ENCODE data around the gene RAB5IF. TPM values are rescaled to one million over a fixed set of nuclear protein-coding genes. Genes with fewer than 3 reads are reported as not detected.

Gene RAB5IF
- total and polyA plus RNA-seq, 2 of the 8 experiments (the other 6 are each of a cell fraction or from before 2014, with no cell fraction given), result 95.5 to 148 TPM

- TF ChIP-seq TBP (IDR thresholded peaks at IDR 0.05; ENCODE audit: low read depth, low read length) (peak; percentile 88), TEAD4 (IDR thresholded peaks at IDR 0.05; ENCODE audit: low read depth, low read length) (no peak; the same call in 1 of the 2 replicates), JUND (IDR thresholded peaks at IDR 0.05; ENCODE audit: low read length) (peak; percentile 93), FOSL1 (IDR thresholded peaks at IDR 0.05; ENCODE audit: insufficient read depth, low read depth, low read length) (peak; percentile 77; the same call in 1 of the 2 replicates), CHD2 (IDR thresholded peaks at IDR 0.05; ENCODE audit: low read length) (peak; percentile 59), YY1 (IDR thresholded peaks at IDR 0.05; ENCODE audit: low read depth, low read length) (no peak), POLR2A (IDR thresholded peaks at IDR 0.05; ENCODE audit: control extremely low read depth in 1 of 2, low read depth in 2 of 2, low read length in 2 of 2) (peak; percentile 66 to 90)
- TF ChIP-seq, protein P1, sequence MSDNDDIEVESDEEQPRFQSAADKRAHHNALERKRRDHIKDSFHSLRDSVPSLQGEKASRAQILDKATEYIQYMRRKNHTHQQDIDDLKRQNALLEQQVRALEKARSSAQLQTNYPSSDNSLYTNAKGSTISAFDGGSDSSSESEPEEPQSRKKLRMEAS (IDR thresholded peaks at IDR 0.05), result peak; percentile 88
- TF ChIP-seq, protein P2, sequence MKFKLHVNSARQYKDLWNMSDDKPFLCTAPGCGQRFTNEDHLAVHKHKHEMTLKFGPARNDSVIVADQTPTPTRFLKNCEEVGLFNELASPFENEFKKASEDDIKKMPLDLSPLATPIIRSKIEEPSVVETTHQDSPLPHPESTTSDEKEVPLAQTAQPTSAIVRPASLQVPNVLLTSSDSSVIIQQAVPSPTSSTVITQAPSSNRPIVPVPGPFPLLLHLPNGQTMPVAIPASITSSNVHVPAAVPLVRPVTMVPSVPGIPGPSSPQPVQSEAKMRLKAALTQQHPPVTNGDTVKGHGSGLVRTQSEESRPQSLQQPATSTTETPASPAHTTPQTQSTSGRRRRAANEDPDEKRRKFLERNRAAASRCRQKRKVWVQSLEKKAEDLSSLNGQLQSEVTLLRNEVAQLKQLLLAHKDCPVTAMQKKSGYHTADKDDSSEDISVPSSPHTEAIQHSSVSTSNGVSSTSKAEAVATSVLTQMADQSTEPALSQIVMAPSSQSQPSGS (IDR thresholded peaks at IDR 0.05; ENCODE audit: low read length), result peak; percentile 89
These were observed at the start of gene RAB5IF (continued) for GRCh38 chr20:36605399-36606157.
